HepG2 (cell line): ENCODE data around the gene RAPGEFL1. TPM values are rescaled to one million over a fixed set of nuclear protein-coding genes. Genes with fewer than 3 reads are reported as not detected.

Experiments used
- DNMT3B ChIP-seq: conservative IDR thresholded peaks from 2 replicates; pipeline ENCODE4 v1.6.1; 2016; ENCODE audit warnings: missing biosample characterization, control low read depth
- MIER2 ChIP-seq: IDR thresholded peaks from 2 replicates; pipeline ENCODE4 v1.6.1; 2016; ENCODE audit warnings: missing biosample characterization, missing genetic modification reagents
- POLR2A ChIP-seq, 2 experiments: IDR thresholded peaks; 2 replicates each; pipeline ENCODE4 v1.6.1; 2011; ENCODE audit warnings: low read depth in 2 of 2, low read length in 2 of 2, mild to moderate bottlenecking in 1 of 2, moderate library complexity in 1 of 2; ENCODE audit not compliant: insufficient read depth in 1 of 2
- SRF ChIP-seq: IDR thresholded peaks from 2 replicates; pipeline ENCODE4 v1.6.1; 2011; ENCODE audit warnings: mild to moderate bottlenecking, low read depth, low read length, moderate library complexity
- TBX2 ChIP-seq: sonication (generic); formaldehyde crosslinking; IDR thresholded peaks from 2 replicates; pipeline ENCODE4 v1.5.0; 2020; ENCODE audit warnings: missing genetic modification reagents, mild to moderate bottlenecking, borderline replicate concordance
- ZNF3 ChIP-seq: IDR thresholded peaks from 2 replicates; pipeline ENCODE4 v1.7.0; 2017; ENCODE audit warnings: inconsistent platforms
- ZNF326 ChIP-seq: sonication (generic); formaldehyde crosslinking; IDR thresholded peaks from 2 replicates; pipeline ENCODE4 v1.4.0; 2020; ENCODE audit warnings: missing genetic modification reagents, borderline replicate concordance
- ZNF33B ChIP-seq: sonication (generic); formaldehyde crosslinking; IDR thresholded peaks from 2 replicates; pipeline ENCODE4 v1.5.1; 2020; ENCODE audit warnings: mild to moderate bottlenecking, missing genetic modification reagents
- ZNF619 ChIP-seq: sonication (generic); formaldehyde crosslinking; IDR thresholded peaks from 2 replicates; pipeline ENCODE4 v1.4.0; 2020; ENCODE audit warnings: mild to moderate bottlenecking, missing genetic modification reagents
- polyA plus RNA-seq, 8 experiments: library from polyadenylated mRNA; depleted of rRNA in 3 of 8; stranded (reverse) in 7 of 8; unstranded in 1 of 8; fragments of >200 nt; fragmentation: Illumina TruSeq in 4 of 8; extraction: Trizol in 4 of 8; gene quantifications; 2 replicates each; pipeline versions ENCODE4 v1.2.1 to v1.2.3, GENCODE V29; 2011 to 2016; ENCODE audit warnings: low read depth in 4 of 8, missing spikeins in 1 of 8, mixed read lengths in 1 of 8; ENCODE audit not compliant: insufficient read depth in 1 of 8
- total RNA-seq, 5 experiments: library from RNA; depleted of rRNA; stranded (reverse); fragments of >200 nt; fragmentation: Illumina TruSeq; extraction: Trizol; gene quantifications; 2 replicates each; pipeline ENCODE4 v1.2.3, GENCODE V29; 2016; ENCODE audit warnings: low read depth in 1 of 5
- TF ChIP-seq, protein P1 (sequence below): sonication (generic); formaldehyde crosslinking; IDR thresholded peaks from 2 replicates; pipeline ENCODE4 v1.5.0; 2020; ENCODE audit warnings: mild to moderate bottlenecking, missing genetic modification reagents, borderline replicate concordance
- TF ChIP-seq, protein P2 (sequence below), 2 experiments: IDR thresholded peaks; 2 replicates each; pipeline ENCODE4 v1.6.1; 2011 to 2012; ENCODE audit warnings: low read length in 2 of 2, borderline replicate concordance in 1 of 2, low read depth in 1 of 2, mild to moderate bottlenecking in 1 of 2, moderate library complexity in 1 of 2
- TF ChIP-seq, protein P3 (sequence below): sonication (generic); formaldehyde crosslinking; IDR thresholded peaks from 2 replicates; pipeline ENCODE4 v1.9.0; 2021; ENCODE audit warnings: missing genetic modification reagents, mild to moderate bottlenecking, borderline replicate concordance
- TF ChIP-seq, protein P4 (sequence below): sonication (generic); formaldehyde crosslinking; conservative IDR thresholded peaks from 2 replicates; pipeline ENCODE4 v1.8.0; 2022; ENCODE audit warnings: mild to moderate bottlenecking, moderate library complexity, missing genetic modification reagents
- TF ChIP-seq, protein P5 (sequence below): fragments of 450-650 bp; IDR thresholded peaks from 2 replicates; pipeline ENCODE4 v1.6.1; 2016
- TF ChIP-seq, protein P6 (sequence below): sonication (generic); formaldehyde crosslinking; IDR thresholded peaks from 2 replicates; pipeline ENCODE4 v1.4.0; 2020; ENCODE audit warnings: low read depth, mild to moderate bottlenecking, missing genetic modification reagents

Gene RAPGEFL1
- total and polyA plus RNA-seq, 2 of the 13 experiments (the other 11 are each of a cell fraction or from before 2014, with no cell fraction given): 4.5 to 7.8 TPM

DNA sequence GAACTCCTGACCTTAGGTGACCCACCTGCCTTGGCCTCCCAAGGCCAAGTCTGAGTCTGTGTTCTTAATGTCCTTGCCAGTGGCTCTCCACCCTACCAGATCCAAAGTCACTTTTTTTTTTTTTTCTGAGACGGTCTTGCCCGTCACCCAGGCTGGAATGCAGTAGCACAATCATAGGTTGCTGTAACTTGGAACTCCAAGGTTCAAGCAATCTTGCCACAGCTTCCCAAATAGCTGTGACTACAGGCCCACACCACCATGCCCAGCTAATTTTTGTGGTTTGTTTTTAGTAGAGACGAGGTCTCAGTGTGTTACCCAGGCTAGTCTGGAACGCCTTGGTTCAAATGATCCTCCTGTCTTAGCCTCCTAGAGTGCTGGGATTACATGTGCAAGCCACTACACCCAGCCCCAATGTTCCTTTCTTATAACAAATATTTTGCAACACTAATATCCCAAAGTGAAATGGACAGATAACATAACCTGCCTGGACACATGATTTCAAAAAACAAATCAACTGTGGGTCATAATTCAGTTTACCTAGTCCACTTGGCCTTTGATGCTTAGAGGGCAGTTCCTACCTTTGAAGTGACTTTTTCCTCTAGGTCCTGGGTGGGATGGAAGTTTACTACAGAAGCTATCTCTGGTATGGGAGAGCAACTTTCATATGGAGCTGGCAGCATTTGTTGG, 4.0 kb upstream of the RAPGEFL1 start (continued):
- TF ChIP-seq, protein P1, sequence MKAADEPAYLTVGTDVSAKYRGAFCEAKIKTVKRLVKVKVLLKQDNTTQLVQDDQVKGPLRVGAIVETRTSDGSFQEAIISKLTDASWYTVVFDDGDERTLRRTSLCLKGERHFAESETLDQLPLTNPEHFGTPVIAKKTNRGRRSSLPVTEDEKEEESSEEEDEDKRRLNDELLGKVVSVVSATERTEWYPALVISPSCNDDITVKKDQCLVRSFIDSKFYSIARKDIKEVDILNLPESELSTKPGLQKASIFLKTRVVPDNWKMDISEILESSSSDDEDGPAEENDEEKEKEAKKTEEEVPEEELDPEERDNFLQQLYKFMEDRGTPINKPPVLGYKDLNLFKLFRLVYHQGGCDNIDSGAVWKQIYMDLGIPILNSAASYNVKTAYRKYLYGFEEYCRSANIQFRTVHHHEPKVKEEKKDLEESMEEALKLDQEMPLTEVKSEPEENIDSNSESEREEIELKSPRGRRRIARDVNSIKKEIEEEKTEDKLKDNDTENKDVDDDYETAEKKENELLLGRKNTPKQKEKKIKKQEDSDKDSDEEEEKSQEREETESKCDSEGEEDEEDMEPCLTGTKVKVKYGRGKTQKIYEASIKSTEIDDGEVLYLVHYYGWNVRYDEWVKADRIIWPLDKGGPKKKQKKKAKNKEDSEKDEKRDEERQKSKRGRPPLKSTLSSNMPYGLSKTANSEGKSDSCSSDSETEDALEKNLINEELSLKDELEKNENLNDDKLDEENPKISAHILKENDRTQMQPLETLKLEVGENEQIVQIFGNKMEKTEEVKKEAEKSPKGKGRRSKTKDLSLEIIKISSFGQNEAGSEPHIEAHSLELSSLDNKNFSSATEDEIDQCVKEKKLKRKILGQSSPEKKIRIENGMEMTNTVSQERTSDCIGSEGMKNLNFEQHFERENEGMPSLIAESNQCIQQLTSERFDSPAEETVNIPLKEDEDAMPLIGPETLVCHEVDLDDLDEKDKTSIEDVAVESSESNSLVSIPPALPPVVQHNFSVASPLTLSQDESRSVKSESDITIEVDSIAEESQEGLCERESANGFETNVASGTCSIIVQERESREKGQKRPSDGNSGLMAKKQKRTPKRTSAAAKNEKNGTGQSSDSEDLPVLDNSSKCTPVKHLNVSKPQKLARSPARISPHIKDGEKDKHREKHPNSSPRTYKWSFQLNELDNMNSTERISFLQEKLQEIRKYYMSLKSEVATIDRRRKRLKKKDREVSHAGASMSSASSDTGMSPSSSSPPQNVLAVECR: peak; percentile 17; the same call in 1 of the 2 replicates
- TF ChIP-seq, protein P2, sequence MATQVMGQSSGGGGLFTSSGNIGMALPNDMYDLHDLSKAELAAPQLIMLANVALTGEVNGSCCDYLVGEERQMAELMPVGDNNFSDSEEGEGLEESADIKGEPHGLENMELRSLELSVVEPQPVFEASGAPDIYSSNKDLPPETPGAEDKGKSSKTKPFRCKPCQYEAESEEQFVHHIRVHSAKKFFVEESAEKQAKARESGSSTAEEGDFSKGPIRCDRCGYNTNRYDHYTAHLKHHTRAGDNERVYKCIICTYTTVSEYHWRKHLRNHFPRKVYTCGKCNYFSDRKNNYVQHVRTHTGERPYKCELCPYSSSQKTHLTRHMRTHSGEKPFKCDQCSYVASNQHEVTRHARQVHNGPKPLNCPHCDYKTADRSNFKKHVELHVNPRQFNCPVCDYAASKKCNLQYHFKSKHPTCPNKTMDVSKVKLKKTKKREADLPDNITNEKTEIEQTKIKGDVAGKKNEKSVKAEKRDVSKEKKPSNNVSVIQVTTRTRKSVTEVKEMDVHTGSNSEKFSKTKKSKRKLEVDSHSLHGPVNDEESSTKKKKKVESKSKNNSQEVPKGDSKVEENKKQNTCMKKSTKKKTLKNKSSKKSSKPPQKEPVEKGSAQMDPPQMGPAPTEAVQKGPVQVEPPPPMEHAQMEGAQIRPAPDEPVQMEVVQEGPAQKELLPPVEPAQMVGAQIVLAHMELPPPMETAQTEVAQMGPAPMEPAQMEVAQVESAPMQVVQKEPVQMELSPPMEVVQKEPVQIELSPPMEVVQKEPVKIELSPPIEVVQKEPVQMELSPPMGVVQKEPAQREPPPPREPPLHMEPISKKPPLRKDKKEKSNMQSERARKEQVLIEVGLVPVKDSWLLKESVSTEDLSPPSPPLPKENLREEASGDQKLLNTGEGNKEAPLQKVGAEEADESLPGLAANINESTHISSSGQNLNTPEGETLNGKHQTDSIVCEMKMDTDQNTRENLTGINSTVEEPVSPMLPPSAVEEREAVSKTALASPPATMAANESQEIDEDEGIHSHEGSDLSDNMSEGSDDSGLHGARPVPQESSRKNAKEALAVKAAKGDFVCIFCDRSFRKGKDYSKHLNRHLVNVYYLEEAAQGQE (IDR thresholded peaks at IDR 0.05; ENCODE audit: borderline replicate concordance in 1 of 2, low read depth in 1 of 2, low read length in 2 of 2): no peak
- TF ChIP-seq POLR2A (IDR thresholded peaks at IDR 0.05; ENCODE audit: insufficient read depth in 1 of 2, low read depth in 2 of 2, low read length in 2 of 2) (no peak), MIER2 (CRISPR knock-in tag) (0 out of 2 replicates have a peak, but pooled peaks have one; percentile 11), TBX2 (CRISPR knock-in tag) (peak; percentile 36; the same call in 1 of the 2 replicates), SRF (no peak), ZNF619 (CRISPR knock-in tag) (no peak), ZNF326 (CRISPR knock-in tag) (no peak), DNMT3B (CRISPR knock-in tag) (no peak), ZNF33B (CRISPR knock-in tag) (no peak), ZNF3 (CRISPR knock-in tag) (no peak)
- TF ChIP-seq, protein P3, sequence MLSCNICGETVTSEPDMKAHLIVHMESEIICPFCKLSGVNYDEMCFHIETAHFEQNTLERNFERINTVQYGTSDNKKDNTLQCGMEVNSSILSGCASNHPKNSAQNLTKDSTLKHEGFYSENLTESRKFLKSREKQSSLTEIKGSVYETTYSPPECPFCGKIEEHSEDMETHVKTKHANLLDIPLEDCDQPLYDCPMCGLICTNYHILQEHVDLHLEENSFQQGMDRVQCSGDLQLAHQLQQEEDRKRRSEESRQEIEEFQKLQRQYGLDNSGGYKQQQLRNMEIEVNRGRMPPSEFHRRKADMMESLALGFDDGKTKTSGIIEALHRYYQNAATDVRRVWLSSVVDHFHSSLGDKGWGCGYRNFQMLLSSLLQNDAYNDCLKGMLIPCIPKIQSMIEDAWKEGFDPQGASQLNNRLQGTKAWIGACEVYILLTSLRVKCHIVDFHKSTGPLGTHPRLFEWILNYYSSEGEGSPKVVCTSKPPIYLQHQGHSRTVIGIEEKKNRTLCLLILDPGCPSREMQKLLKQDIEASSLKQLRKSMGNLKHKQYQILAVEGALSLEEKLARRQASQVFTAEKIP (CRISPR knock-in tag): no peak
- TF ChIP-seq, protein P4, sequence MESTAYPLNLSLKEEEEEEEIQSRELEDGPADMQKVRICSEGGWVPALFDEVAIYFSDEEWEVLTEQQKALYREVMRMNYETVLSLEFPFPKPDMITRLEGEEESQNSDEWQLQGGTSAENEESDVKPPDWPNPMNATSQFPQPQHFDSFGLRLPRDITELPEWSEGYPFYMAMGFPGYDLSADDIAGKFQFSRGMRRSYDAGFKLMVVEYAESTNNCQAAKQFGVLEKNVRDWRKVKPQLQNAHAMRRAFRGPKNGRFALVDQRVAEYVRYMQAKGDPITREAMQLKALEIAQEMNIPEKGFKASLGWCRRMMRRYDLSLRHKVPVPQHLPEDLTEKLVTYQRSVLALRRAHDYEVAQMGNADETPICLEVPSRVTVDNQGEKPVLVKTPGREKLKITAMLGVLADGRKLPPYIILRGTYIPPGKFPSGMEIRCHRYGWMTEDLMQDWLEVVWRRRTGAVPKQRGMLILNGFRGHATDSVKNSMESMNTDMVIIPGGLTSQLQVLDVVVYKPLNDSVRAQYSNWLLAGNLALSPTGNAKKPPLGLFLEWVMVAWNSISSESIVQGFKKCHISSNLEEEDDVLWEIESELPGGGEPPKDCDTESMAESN: no peak
- TF ChIP-seq, protein P5, sequence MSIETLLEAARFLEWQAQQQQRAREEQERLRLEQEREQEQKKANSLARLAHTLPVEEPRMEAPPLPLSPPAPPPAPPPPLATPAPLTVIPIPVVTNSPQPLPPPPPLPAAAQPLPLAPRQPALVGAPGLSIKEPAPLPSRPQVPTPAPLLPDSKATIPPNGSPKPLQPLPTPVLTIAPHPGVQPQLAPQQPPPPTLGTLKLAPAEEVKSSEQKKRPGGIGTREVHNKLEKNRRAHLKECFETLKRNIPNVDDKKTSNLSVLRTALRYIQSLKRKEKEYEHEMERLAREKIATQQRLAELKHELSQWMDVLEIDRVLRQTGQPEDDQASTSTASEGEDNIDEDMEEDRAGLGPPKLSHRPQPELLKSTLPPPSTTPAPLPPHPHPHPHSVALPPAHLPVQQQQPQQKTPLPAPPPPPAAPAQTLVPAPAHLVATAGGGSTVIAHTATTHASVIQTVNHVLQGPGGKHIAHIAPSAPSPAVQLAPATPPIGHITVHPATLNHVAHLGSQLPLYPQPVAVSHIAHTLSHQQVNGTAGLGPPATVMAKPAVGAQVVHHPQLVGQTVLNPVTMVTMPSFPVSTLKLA: no peak
- TF ChIP-seq, protein P6, sequence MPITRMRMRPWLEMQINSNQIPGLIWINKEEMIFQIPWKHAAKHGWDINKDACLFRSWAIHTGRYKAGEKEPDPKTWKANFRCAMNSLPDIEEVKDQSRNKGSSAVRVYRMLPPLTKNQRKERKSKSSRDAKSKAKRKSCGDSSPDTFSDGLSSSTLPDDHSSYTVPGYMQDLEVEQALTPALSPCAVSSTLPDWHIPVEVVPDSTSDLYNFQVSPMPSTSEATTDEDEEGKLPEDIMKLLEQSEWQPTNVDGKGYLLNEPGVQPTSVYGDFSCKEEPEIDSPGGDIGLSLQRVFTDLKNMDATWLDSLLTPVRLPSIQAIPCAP (CRISPR knock-in tag): no peak
